AG09309 (cell line): ENCODE results near the gene UNC79.
A peak's percentile ranks its signal among the peaks of the same experiment; 100 is the strongest.

Source experiments
- DNase-seq: peaks from one replicate; pipeline ENCODE4 v3.0.0-alpha.2; 2010; ENCODE audit warnings: low read depth
- H3K4me3 ChIP-seq: 2 replicates; pipeline ENCODE4 v1.5.1; 2011; ENCODE audit warnings: mild to moderate bottlenecking, low read depth, low read length, moderate library complexity; ENCODE audit not compliant: control insufficient read depth
- TF ChIP-seq, protein P1 (sequence below): IDR thresholded peaks from 2 replicates; pipeline ENCODE4 v1.5.1; 2011; ENCODE audit warnings: mild to moderate bottlenecking, low read depth, low read length, inconsistent platforms; ENCODE audit not compliant: insufficient read depth, control insufficient read depth; ENCODE audit errors: missing control alignments

The UNC79 gene

DNA sequence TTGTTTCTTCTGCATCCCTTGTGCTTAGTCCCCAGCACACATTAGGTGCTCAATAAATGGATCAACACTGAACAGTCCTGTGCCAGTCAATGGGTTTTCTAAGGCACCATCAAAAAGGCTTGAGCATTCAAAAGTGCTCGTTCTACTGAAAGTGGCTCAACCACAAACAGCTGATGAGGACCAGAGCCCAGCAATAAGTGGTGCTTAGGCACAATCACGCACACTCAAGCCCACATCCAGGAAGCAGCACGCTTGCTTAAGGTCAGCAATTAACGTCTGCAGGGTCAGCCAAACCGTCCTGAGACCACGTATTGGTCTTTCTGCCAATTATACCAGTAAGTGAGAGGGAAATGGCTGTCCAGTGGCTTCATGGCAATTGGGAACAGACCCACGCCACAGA lies 301.0 kb downstream of the UNC79 start:
- DNase-seq: no peak
- H3K4me3 ChIP-seq: no peak overlapping the region
- TF ChIP-seq, protein P1, sequence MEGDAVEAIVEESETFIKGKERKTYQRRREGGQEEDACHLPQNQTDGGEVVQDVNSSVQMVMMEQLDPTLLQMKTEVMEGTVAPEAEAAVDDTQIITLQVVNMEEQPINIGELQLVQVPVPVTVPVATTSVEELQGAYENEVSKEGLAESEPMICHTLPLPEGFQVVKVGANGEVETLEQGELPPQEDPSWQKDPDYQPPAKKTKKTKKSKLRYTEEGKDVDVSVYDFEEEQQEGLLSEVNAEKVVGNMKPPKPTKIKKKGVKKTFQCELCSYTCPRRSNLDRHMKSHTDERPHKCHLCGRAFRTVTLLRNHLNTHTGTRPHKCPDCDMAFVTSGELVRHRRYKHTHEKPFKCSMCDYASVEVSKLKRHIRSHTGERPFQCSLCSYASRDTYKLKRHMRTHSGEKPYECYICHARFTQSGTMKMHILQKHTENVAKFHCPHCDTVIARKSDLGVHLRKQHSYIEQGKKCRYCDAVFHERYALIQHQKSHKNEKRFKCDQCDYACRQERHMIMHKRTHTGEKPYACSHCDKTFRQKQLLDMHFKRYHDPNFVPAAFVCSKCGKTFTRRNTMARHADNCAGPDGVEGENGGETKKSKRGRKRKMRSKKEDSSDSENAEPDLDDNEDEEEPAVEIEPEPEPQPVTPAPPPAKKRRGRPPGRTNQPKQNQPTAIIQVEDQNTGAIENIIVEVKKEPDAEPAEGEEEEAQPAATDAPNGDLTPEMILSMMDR: no peak

DNA sequence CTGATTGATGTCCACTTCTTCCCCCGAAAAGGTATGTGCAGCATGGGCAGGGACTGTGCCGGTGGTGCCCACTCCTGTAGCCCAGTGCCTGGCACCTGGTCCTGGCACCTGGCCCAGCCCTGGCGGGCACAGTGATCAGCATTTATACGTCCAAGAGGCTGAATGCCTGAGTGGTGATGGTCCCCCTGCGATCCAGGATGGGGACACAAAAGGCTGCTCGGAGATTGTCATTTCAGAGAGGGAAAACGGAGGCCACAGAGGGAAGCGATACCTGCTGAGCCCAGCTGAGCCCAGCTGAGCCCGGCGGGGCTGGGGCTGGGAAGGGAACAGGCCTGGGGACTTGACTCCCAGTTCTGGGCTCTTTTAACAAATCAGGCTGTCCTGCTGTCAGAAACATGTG lies 301.8 kb downstream of the UNC79 start:
- DNase-seq: no peak
- H3K4me3 ChIP-seq: no peak overlapping the region
- TF ChIP-seq, protein P1: no peak

DNA sequence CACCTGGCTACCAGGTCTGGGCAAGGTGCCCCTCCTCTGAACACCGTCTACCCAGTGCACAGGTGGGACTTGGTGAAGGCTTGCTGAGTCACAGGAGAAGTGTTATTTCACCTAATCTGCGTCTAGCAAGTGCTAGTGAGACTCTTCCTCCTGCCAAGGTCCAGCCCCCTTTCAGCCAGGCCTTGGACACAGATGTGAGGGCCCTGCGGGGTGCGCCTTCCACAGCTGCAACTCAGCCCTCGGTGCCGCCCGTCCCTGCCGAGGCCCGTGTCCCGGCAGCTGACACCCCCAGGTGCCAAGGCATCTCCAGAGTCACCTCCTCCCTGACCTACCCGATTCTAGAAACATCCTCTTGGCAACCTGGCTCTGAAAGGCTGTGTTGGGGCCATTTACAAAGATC lies 302.5 kb downstream of the UNC79 start:
- no peak overlapping the region for H3K4me3 ChIP-seq
- DNase-seq: no peak
- TF ChIP-seq, protein P1: no peak

DNA sequence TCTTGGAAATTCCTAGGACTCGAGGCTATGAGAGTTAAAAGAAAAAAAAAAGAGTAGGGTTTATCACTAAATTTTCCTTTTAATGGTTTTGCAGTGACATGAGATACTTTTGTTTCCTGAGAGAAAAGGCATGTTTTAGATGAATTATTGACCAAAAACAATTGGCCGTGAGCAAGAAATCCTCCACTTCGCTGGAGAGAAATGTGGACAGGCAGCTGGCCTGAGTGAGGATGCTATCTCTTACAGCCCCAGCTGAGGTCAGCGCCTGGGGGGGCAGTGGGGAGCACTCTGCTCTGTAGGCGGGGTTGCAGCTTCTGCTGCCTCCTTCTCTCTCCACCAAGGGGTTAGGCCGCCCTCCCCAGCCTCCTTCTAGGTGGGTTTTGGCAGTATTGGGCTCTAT lies 302.9 kb downstream of the UNC79 start:
- no peak overlapping the region for H3K4me3 ChIP-seq
- no peak for DNase-seq
- TF ChIP-seq, protein P1: no peak

DNA sequence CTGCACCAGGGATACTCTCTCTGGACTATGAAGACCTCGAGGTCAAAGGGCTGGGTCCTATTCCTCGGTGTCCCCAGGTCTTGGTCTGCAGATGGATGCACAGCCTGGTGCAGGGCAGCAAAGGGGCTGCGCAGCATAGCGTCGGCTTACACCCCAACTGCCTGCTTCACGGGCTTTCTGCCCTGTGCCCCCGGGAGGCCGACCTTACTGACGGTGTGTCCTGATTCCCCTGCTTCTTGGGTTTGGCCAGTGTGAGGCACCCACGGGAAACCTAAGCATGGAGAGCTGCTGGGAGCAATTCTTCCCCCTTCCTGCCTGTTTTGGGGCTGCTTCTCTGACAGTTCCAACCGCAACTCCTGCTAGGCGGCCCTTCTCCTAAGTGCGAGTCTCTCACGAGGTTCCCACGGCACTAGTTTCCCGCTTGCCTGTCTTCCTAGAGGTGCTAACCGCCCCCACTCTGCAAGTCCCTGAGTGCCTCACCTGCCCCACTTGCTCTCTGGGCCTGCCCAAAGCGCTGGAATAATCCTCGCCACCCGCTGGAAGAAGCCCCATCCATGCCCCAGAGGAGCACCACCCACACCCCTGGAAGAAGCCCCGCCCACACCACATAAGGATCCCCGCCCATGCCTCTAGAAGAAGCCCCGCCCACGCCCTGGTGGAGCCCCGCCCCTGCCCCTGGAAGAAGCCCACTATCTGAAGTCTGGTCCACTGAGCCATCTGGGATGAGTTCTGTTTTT lies 303.5 kb downstream of the UNC79 start:
- no peak for DNase-seq
- TF ChIP-seq, protein P1: no peak
- H3K4me3 ChIP-seq: no peak overlapping the region

DNA sequence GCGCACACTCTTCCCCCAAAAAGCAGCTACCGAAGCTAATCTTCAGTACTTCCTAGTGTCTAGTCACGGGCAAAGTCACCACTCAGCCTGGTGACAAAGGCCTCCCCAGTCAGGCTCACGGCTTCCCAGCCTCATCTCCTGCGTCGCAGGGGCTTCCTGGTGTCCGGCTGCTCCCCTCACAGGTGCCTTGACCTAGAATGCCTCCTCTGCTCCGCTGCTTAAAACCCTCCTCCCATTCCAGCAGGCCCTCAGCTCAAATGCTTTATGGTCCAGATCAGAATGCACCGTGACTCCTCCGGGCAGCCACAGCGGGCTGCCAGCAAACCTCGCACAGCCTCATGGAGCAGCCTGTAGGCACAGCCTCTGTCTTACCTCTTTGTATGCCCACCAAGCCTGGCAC lies 304.5 kb downstream of the UNC79 start:
- H3K4me3 ChIP-seq: no peak overlapping the region
- DNase-seq: no peak
- TF ChIP-seq, protein P1: no peak

DNA sequence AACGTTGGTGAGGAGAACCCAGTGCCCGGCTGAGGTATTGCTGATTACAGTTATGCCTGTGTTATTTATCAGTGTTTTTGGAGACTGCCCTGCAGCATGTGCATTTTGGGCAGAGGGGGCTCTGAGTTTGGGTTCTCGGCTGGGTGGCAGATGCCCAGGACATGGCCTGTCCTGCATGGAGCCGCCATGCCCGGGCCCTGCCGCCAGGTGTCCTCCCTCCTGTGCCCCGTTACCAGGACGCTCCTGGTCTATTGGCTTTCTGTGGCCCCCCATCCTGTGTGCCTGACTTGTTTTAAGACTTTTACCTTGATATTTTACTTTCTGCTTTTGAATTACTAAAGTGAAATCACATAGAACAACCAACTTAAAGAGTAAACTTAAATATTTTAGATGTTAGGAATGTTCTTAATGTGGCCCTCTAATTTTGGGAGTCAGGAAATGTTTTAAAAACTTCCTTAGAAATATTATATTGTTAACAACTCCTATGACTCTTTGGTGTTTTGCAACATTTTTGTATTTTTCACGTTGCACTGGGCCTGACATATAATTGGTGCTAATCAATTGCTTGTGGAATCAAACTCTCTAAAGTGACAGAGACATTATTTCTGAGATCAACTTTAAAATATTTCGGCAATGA lies 305.8 kb downstream of the UNC79 start:
- no peak overlapping the region for H3K4me3 ChIP-seq
- DNase-seq: no peak
- TF ChIP-seq, protein P1: peak; percentile 14
